ENCODE measurements around the gene GAB2. TPM values are rescaled to one million over a fixed set of nuclear protein-coding genes. Genes with fewer than 3 reads are reported as not detected.

Gene GAB2
- total RNA-seq, 4 donors from 2014 or later: 39.6 to 57.3 (median 46.6) TPM

GRCh38 chr11:78349624-78350023 lies 68.0 kb downstream of the GAB2 start:
- Histone ChIP-seq H3K27me3 (no peaks in the 10 kb centered on the region), H3K27ac (peak overlapping the region; percentile 38 to 89 (median 68)), H3K4me1 (peaks cover 0 to 94% (median 46%) of the 10 kb centered on the region in 4 donors), H3K9me3 (no peaks in the 10 kb centered on the region), H3K36me3 (no peaks in the 10 kb centered on the region), H3K4me3 (peak overlapping the region in 3 of 4 donors; percentile 9 to 26 (median 9))
- no peak for DNase-seq (ENCODE audit: low spot score in 2 of 2)
- 24 to 28% methylated on average over 3 of the region's 3 CpGs for WGBS, 2 donors
- TF ChIP-seq POLR2A (IDR thresholded peaks at IDR 0.05): no peak
- no peak for TF ChIP-seq CTCF (IDR thresholded peaks at IDR 0.05)
- TF ChIP-seq EP300 (IDR thresholded peaks at IDR 0.05): no peak

- 52 to 54% methylated on average over 3 of the region's 3 CpGs for WGBS, 2 donors
- no peaks in the 10 kb centered on the region for H3K27me3 ChIP-seq
- H3K36me3 ChIP-seq: no peaks in the 10 kb centered on the region
- TF ChIP-seq CTCF (IDR thresholded peaks at IDR 0.05): no peak
- no peak for TF ChIP-seq POLR2A (IDR thresholded peaks at IDR 0.05)
- no peak for TF ChIP-seq EP300 (IDR thresholded peaks at IDR 0.05)
- DNase-seq (ENCODE audit: low spot score in 2 of 2): no peak
- peak overlapping the region in 3 of 4 donors; percentile 58 to 89 (median 78) for H3K27ac ChIP-seq
- H3K9me3 ChIP-seq: no peaks in the 10 kb centered on the region
- H3K4me1 ChIP-seq: peaks cover 0 to 94% (median 47%) of the 10 kb centered on the region in 4 donors
- H3K4me3 ChIP-seq: no peak overlapping the region
These were observed 68.5 kb downstream of the GAB2 start for GRCh38 chr11:78349114-78349513.

- Histone ChIP-seq H3K9me3 (no peaks in the 10 kb centered on the region), H3K27me3 (no peaks in the 10 kb centered on the region), H3K27ac (peak overlapping the region in 1 of 4 donors; percentile 89), H3K4me3 (no peak overlapping the region), H3K36me3 (no peaks in the 10 kb centered on the region), H3K4me1 (peaks cover 0 to 91% (median 48%) of the 10 kb centered on the region in 4 donors)
- TF ChIP-seq EP300 (IDR thresholded peaks at IDR 0.05) (no peak), CTCF (IDR thresholded peaks at IDR 0.05) (no peak), POLR2A (IDR thresholded peaks at IDR 0.05) (no peak)
- no peak for DNase-seq (ENCODE audit: low spot score in 2 of 2)
These were observed 69.7 kb downstream of the GAB2 start for GRCh38 chr11:78347956-78348355.

GRCh38 chr11:78346799-78347198 lies 70.8 kb downstream of the GAB2 start:
- Histone ChIP-seq H3K4me3 (no peak overlapping the region), H3K27ac (peak overlapping the region in 2 of 4 donors; percentile 32 to 47), H3K36me3 (no peaks in the 10 kb centered on the region), H3K9me3 (no peaks in the 10 kb centered on the region), H3K27me3 (no peaks in the 10 kb centered on the region), H3K4me1 (peaks cover 0 to 83% (median 43%) of the 10 kb centered on the region in 4 donors)
- TF ChIP-seq CTCF (IDR thresholded peaks at IDR 0.05) (no peak), EP300 (IDR thresholded peaks at IDR 0.05) (no peak), POLR2A (IDR thresholded peaks at IDR 0.05) (no peak)
- no peak for DNase-seq (ENCODE audit: low spot score in 2 of 2)
- 54 to 59% methylated on average over 1 of the region's 1 CpG for WGBS, 2 donors

- Histone ChIP-seq H3K27me3 (no peaks in the 10 kb centered on the region), H3K27ac (peak overlapping the region in 2 of 4 donors; percentile 38 to 53), H3K9me3 (no peaks in the 10 kb centered on the region), H3K4me3 (no peak overlapping the region), H3K36me3 (no peaks in the 10 kb centered on the region), H3K4me1 (peaks cover 0 to 76% (median 35%) of the 10 kb centered on the region in 4 donors)
- no peak for TF ChIP-seq POLR2A (IDR thresholded peaks at IDR 0.05)
- TF ChIP-seq EP300 (IDR thresholded peaks at IDR 0.05): no peak
- TF ChIP-seq CTCF (IDR thresholded peaks at IDR 0.05): no peak
- DNase-seq (ENCODE audit: low spot score in 2 of 2): no peak
- WGBS, 2 donors: 81 to 83% methylated on average over 3 of the region's 3 CpGs
These were observed 72.2 kb downstream of the GAB2 start for GRCh38 chr11:78345450-78345849.

Data from tibial nerve (tissue), 4 donors.